Osteocyte (in vitro differentiated cells): Measurements from ENCODE around the gene TLR6. TPM values are rescaled to one million over a fixed set of nuclear protein-coding genes. Genes with fewer than 3 reads are reported as not detected.

ENCODE experiments used
- DNase-seq: peaks from one replicate; pipeline ENCODE4 v3.0.0; 2021; ENCODE audit warnings: mixed read lengths; ENCODE audit not compliant: unreplicated experiment; ENCODE audit errors: extremely low spot score
- H3K27ac Mint-ChIP-seq: one replicate; pipeline ENCODE4 v1.8.0; 2021; ENCODE audit warnings: mild to moderate bottlenecking, mixed read lengths; ENCODE audit not compliant: unreplicated experiment
- H3K27me3 Mint-ChIP-seq: one replicate; pipeline ENCODE4 v1.8.0; 2021; ENCODE audit warnings: mixed read lengths; ENCODE audit not compliant: unreplicated experiment
- H3K36me3 Mint-ChIP-seq: one replicate; pipeline ENCODE4 v1.8.0; 2021; ENCODE audit warnings: mixed read lengths; ENCODE audit not compliant: unreplicated experiment
- H3K4me1 Mint-ChIP-seq: one replicate; pipeline ENCODE4 v1.8.0; 2021; ENCODE audit warnings: mixed read lengths; ENCODE audit not compliant: unreplicated experiment
- H3K4me3 Mint-ChIP-seq: one replicate; pipeline ENCODE4 v1.8.0; 2021; ENCODE audit warnings: mild to moderate bottlenecking, moderate library complexity, mixed read lengths; ENCODE audit not compliant: unreplicated experiment
- H3K9me3 Mint-ChIP-seq: one replicate; pipeline ENCODE4 v1.8.0; 2021; ENCODE audit warnings: mixed read lengths; ENCODE audit not compliant: unreplicated experiment
- total RNA-seq: library from RNA; stranded (reverse); gene quantifications from 2 replicates; pipeline ENCODE4 v1.2.1, GENCODE V29; 2021
- TF ChIP-seq, protein P1 (sequence below): fragments of 200-600 bp; sonication (generic); IDR thresholded peaks from 2 replicates; pipeline ENCODE4 v1.5.0; 2021; ENCODE audit warnings: antibody characterized with exemption, mild to moderate bottlenecking, moderate library complexity

TLR6 gene
- total RNA-seq, 1 donor from 2014 or later = 2.5 TPM

DNA sequence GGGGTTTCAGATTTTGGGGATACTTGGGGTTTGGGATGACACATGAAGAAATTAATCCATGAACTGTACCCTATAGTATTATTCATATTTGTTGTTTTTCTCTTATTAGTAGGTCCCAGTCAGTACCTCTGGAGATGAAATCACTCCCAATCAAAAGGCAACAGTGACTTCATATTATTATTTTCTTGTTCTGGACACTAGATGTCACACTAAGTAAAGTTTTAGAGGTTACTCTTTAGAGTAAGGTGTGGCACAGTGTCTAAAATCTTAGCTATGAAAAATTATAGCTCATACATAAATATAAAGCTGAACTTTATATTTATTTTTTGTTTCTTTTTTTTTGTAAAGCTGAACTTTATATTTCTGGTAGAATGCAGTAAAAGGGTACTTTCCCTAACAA lies 46.1 kb upstream of the TLR6 start:
- no peaks in the 10 kb centered on the region for H3K27me3 Mint-ChIP-seq
- H3K36me3 Mint-ChIP-seq = peaks cover 39% of the 10 kb centered on the region
- TF ChIP-seq, protein P1, sequence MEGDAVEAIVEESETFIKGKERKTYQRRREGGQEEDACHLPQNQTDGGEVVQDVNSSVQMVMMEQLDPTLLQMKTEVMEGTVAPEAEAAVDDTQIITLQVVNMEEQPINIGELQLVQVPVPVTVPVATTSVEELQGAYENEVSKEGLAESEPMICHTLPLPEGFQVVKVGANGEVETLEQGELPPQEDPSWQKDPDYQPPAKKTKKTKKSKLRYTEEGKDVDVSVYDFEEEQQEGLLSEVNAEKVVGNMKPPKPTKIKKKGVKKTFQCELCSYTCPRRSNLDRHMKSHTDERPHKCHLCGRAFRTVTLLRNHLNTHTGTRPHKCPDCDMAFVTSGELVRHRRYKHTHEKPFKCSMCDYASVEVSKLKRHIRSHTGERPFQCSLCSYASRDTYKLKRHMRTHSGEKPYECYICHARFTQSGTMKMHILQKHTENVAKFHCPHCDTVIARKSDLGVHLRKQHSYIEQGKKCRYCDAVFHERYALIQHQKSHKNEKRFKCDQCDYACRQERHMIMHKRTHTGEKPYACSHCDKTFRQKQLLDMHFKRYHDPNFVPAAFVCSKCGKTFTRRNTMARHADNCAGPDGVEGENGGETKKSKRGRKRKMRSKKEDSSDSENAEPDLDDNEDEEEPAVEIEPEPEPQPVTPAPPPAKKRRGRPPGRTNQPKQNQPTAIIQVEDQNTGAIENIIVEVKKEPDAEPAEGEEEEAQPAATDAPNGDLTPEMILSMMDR = peak; percentile 58
- H3K4me3 Mint-ChIP-seq = no peak overlapping the region
- no peak for DNase-seq
- no peak overlapping the region for H3K27ac Mint-ChIP-seq
- H3K4me1 Mint-ChIP-seq = peaks cover 2% of the 10 kb centered on the region
- H3K9me3 Mint-ChIP-seq = no peaks in the 10 kb centered on the region

DNA sequence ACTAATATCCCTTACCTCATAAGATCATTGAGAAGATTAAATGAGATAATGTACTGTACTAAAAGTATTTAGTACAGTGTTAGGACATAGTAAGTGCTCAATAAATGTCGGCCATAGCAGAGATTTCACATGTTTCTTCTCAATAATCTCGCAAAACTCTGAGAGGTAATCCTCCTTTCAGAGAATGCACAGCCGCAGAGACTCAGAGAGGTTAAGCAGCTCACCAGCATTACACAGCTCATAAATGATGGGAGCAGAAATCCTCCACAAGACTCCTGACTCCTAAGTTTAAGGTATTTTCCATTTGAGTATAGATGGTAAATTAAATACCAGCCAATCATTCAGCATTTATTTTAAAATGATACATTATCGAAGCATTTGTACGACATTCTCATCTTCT lies 45.6 kb upstream of the TLR6 start:
- TF ChIP-seq, protein P1 = no peak
- H3K36me3 Mint-ChIP-seq = peaks cover 37% of the 10 kb centered on the region
- DNase-seq = no peak
- H3K4me3 Mint-ChIP-seq = no peak overlapping the region
- no peaks in the 10 kb centered on the region for H3K9me3 Mint-ChIP-seq
- H3K27ac Mint-ChIP-seq = no peak overlapping the region
- H3K4me1 Mint-ChIP-seq = peaks cover 3% of the 10 kb centered on the region
- no peaks in the 10 kb centered on the region for H3K27me3 Mint-ChIP-seq

DNA sequence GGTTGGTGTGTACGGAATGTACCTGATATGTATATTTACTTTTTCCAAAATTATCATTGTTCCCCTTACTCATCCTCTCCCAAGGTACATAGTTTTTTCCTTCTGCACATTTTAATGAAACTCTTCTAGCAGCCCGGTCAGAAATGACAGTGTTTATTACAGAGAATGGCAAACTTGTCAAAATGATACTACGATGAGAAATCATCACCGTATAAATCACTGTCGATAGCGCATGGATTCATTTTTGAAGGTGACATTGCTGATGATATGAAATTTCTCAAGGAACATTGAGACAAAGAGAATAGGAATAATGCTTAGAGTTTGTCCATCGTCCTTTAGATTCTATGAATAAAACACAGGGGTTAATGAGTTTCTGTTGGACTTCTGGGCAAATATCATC lies 41.6 kb upstream of the TLR6 start:
- Mint-ChIP-seq H3K27me3 (no peaks in the 10 kb centered on the region), H3K9me3 (no peaks in the 10 kb centered on the region), H3K4me3 (no peak overlapping the region), H3K4me1 (peaks cover 21% of the 10 kb centered on the region), H3K27ac (no peak overlapping the region), H3K36me3 (peaks cover 39% of the 10 kb centered on the region)
- TF ChIP-seq, protein P1 = no peak
- DNase-seq = no peak

DNA sequence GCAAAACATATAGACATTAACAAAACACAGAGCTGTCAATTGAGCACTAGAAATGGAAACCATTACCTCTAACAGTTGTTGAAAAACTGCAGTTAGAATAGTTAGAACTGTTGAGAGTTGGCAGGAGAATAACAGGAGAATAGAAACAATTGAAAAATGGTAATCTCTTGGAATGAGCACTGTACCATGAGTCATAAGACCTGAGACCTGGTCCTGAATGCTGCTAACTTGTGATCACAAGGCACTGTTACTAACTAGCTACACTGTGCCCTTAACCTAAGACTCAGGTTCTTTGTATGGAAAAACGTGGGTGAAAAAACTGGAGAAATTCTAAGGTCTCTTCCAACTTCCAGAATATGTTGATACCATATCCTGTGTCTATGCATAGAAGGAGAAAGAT lies 40.3 kb upstream of the TLR6 start:
- no peaks in the 10 kb centered on the region for H3K27me3 Mint-ChIP-seq
- TF ChIP-seq, protein P1 = no peak
- peak overlapping the region; percentile 54 for H3K27ac Mint-ChIP-seq
- no peaks in the 10 kb centered on the region for H3K9me3 Mint-ChIP-seq
- no peak for DNase-seq
- H3K36me3 Mint-ChIP-seq = peaks cover 44% of the 10 kb centered on the region
- peaks cover 19% of the 10 kb centered on the region for H3K4me1 Mint-ChIP-seq
- H3K4me3 Mint-ChIP-seq = no peak overlapping the region

DNA sequence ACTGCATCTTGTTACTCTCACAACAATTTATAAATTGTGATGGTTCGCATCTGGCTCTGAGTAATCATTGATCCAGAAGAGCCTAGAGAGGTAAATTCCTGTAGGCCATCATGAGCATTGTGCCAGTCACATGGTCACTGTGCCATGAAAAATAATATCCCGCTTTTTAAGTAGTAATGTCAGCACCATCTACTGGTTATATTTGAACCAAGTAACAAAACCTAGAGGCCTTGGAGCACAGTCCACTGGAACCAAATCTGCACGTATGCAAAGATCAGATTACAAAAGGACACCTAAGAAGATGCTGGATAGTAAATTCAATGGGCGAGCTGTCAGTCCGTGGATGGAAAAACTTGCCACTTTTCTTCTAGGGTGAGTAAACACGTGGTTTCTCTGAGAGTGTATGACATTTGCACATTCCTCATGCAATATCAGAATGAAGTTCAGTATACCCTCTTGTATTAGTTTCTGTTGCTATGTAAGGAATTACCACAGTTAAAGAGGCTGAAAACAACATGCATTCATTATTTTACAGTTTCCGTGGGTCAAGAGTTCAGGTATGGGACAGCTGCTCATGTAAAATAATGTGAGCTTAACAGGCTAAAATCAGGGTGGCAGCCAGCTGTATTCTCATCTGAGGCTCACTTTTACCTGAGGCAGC lies 37.8 kb upstream of the TLR6 start:
- H3K4me1 Mint-ChIP-seq = peaks cover 42% of the 10 kb centered on the region
- no peak overlapping the region for H3K4me3 Mint-ChIP-seq
- H3K27me3 Mint-ChIP-seq = no peaks in the 10 kb centered on the region
- no peak for DNase-seq
- TF ChIP-seq, protein P1 = no peak
- H3K27ac Mint-ChIP-seq = peak overlapping the region; percentile 61
- peaks cover 51% of the 10 kb centered on the region for H3K36me3 Mint-ChIP-seq
- no peaks in the 10 kb centered on the region for H3K9me3 Mint-ChIP-seq
